Vagina (tissue), 2 donors: ENCODE measurements around the gene PTPN3.

Experiments
- POLR2A ChIP-seq, 2 donors: fragments of 450-650 bp; IDR thresholded peaks; one replicate each; pipeline ENCODE4 v1.6.1; 2017; ENCODE audit warnings: antibody characterized with exemption in 2 of 2, mild to moderate bottlenecking in 2 of 2, moderate library complexity in 2 of 2
- TF ChIP-seq, protein P1 (sequence below), 3 experiments: fragments of 450-650 bp in 2 of 3; fragments of 200-600 bp in 1 of 3; sonication (generic) in 1 of 3; IDR thresholded peaks; one replicate each; pipeline ENCODE4 v1.5.1; 2017 to 2019; ENCODE audit warnings: antibody characterized with exemption in 3 of 3, mild to moderate bottlenecking in 2 of 3, moderate library complexity in 2 of 3

DNA sequence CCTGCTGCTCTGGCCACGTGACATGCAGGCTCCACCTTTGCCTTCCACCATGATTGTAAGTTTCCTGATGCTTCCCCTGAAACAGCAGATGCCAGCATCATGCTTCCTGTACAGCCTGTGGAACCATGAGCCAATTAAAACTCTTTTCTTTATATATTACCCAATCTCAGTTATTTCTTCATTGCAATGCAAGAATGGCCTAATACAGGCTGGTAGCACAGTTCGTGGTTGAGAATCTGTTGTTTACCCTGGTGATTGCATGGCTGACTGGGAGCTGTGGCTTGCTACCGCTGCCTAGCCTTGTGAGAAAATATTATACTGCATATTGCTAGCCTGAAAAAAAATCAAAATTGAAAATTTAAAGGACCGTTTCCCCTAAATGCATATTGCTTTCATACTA is 44.8 kb upstream of the PTPN3 start:
- TF ChIP-seq POLR2A (IDR thresholded peaks at IDR 0.05), result no peak
- TF ChIP-seq, protein P1, sequence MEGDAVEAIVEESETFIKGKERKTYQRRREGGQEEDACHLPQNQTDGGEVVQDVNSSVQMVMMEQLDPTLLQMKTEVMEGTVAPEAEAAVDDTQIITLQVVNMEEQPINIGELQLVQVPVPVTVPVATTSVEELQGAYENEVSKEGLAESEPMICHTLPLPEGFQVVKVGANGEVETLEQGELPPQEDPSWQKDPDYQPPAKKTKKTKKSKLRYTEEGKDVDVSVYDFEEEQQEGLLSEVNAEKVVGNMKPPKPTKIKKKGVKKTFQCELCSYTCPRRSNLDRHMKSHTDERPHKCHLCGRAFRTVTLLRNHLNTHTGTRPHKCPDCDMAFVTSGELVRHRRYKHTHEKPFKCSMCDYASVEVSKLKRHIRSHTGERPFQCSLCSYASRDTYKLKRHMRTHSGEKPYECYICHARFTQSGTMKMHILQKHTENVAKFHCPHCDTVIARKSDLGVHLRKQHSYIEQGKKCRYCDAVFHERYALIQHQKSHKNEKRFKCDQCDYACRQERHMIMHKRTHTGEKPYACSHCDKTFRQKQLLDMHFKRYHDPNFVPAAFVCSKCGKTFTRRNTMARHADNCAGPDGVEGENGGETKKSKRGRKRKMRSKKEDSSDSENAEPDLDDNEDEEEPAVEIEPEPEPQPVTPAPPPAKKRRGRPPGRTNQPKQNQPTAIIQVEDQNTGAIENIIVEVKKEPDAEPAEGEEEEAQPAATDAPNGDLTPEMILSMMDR (IDR thresholded peaks at IDR 0.05), result no peak
